Measurements from ENCODE around the gene JSRP1.

The JSRP1 gene

DNA sequence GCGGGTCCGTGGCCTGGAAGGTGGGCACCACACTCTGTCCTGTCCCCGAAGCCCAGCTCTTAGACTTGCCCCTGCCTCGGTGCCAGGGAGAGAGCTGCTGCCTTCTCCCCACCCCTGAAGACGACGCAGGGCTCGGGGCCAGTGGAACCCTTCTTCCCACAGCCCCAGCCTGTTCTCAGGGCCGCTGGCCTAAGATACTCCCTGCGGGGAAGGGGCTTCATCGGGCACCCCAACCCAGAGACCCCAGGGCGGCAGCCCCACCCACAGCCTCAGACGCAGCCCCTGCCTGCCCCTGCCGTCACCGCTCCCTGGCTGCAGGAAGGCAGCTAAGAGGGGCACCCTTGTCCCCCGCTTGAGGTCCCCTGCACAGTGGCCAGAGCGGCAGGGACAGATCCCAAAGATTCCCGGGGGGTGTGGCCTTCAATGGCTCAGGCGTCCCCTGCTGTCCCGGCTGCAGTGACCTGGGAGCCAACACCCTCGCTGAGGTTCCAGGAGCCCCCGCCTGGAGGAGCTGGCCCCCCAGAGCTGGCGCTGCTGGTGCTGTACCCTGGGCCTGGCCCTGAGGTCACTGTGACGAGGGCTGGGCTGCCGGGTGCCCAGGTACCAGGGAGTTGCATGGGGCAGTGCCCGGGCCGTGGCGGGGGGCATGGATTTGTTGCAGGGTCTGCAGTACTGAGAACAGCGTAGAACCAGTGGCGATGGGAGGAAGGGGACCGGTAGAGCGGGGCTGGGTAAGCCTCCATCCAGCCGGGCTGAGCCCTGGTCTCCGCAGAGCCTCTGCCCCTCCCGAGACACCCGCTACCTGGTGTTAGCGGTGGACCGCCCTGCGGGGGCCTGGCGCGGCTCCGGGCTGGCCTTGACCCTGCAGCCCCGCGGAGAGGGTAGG is 6.1 kb downstream of the JSRP1 start:
- no peak overlapping the region for H3K4me3 Mint-ChIP-seq

DNA sequence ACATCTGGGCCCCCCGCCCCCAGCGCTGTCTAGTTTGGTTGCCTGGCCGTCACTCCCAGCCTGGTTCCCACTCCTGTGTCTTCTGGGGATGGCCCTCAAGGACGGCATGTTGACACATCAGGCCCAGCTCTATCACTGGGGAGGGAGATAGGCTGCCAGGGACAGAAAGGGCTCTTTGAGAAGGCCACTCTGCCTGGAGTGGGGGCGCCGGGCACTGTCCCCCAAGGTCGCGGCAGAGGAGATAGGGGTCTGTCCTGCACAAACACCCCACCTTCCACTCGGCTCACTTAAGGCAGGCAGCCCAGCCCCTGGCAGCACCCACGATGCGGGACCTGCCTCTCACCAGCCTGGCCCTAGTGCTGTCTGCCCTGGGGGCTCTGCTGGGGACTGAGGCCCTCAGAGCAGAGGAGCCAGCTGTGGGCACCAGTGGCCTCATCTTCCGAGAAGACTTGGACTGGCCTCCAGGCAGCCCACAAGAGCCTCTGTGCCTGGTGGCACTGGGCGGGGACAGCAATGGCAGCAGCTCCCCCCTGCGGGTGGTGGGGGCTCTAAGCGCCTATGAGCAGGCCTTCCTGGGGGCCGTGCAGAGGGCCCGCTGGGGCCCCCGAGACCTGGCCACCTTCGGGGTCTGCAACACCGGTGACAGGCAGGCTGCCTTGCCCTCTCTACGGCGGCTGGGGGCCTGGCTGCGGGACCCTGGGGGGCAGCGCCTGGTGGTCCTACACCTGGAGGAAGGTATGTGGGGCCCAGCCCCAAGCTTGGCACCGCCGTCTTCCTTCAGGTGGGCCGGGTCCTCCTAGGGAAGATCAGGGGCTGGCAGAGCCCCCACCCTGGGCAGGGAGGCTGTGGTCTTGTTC is 7.0 kb downstream of the JSRP1 start, which contains the start of gene AMH:
Gene AMH, plus strand, starts transcription at position 314 of the 857 bp plus-strand sequence. Its CDS starts 10 bp downstream, at position 324.
- peaks cover 16% of the 10 kb centered on the region for H3K36me3 Mint-ChIP-seq
- H3K9me3 Mint-ChIP-seq = no peaks in the 10 kb centered on the region
- no peak within 1 kb of the TSS for H3K27ac Mint-ChIP-seq
- H3K4me3 Mint-ChIP-seq = no peak within 1 kb of the TSS
- CTCF ChIA-PET = interaction anchor here (1.8 kb wide), 1 partner anchor 25 kb away, joined by 5 read pairs; no protein-coding TSS in a partner anchor
- peaks cover 16% of the 10 kb centered on the region for H3K4me1 Mint-ChIP-seq
- peaks cover 47% of the 10 kb centered on the region for H3K27me3 Mint-ChIP-seq
- no peak for DNase-seq

More for the DNA sequence above, 6.1 kb downstream of the JSRP1 start:
- no peaks in the 10 kb centered on the region for H3K9me3 Mint-ChIP-seq
- no peak for DNase-seq
- CTCF ChIA-PET = interaction anchor here (1.8 kb wide), 1 partner anchor 24 kb away, joined by 5 read pairs; no protein-coding TSS in a partner anchor
- peaks cover 9% of the 10 kb centered on the region for H3K36me3 Mint-ChIP-seq
- peaks cover 18% of the 10 kb centered on the region for H3K4me1 Mint-ChIP-seq
- H3K27me3 Mint-ChIP-seq = peaks cover 53% of the 10 kb centered on the region
- no peak overlapping the region for H3K27ac Mint-ChIP-seq

DNA sequence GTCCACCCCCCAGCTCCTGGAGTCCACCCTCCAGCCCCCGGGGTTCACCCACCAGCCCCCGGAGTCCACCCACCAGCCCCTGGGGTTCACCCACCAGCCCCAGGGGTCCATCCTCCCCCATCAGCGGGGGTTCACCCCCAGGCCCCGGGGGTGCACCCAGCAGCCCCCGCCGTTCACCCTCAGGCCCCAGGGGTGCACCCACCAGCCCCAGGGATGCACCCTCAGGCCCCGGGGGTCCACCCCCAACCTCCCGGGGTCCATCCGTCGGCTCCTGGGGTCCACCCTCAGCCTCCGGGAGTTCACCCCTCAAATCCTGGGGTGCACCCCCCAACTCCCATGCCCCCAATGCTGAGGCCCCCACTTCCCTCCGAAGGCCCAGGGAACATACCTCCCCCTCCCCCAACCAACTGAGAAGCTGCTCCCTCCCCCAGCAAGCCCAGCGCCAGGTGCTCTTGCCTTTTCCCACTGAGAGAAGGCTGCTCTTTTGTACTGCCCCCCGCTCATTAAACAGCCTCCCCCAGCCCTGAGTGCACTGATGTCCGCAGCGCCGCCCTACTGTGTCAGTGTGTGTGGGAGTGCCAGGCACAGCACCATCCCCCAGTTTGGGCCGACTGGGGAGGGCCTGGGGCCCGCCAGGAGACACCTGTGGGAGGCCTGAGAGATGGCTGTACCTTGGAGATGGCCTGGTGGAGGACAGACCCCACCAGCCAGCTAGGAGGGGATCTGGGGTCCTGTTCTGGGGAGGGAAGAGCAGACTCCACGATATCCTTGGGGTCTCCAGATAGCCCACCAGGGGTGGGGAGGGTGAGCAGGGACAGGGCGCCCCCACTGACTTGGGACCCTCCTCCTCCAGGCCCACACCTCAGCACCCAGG is 7.8 kb downstream of the JSRP1 start:
- H3K4me3 Mint-ChIP-seq = no peak overlapping the region
- CTCF ChIA-PET = interaction anchor here (1.8 kb wide), 1 partner anchor 26 kb away, joined by 5 read pairs; no protein-coding TSS in a partner anchor
- H3K27ac Mint-ChIP-seq = no peak overlapping the region
- H3K36me3 Mint-ChIP-seq = peaks cover 19% of the 10 kb centered on the region
- peaks cover 38% of the 10 kb centered on the region for H3K27me3 Mint-ChIP-seq
- no peaks in the 10 kb centered on the region for H3K9me3 Mint-ChIP-seq
- H3K4me1 Mint-ChIP-seq = peaks cover 11% of the 10 kb centered on the region
- DNase-seq = no peak

DNA sequence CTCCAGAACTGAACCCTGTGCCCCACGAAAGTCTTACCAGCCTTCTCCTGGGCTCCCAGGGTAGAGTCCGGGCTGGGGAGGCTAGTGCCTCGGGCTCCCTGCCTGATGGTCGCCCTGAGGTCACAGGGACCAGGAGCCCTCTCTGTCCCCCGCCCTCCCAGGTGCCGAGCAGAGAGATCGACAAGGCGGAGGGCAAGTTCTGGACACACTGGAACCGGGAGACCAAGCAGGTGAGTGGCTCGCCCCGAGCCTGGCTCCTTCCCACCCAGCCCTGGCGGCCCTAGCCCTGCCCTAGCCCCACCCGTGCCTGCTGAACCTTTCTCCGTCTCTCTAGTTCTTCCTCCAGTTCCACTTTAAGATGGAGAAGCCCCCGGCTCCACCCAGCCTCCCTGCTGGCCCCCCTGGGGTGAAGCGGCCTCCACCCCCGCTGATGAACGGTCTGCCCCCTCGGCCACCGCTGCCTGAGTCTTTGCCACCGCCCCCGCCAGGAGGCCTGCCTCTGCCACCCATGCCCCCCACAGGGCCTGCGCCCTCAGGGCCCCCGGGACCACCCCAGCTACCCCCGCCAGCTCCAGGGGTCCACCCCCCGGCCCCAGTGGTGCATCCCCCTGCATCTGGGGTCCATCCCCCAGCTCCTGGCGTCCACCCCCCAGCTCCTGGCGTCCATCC is 8.7 kb downstream of the JSRP1 start:
- Mint-ChIP-seq H3K27ac (no peak overlapping the region), H3K4me1 (peaks cover 10% of the 10 kb centered on the region), H3K36me3 (peaks cover 22% of the 10 kb centered on the region), H3K9me3 (no peaks in the 10 kb centered on the region), H3K4me3 (no peak overlapping the region), H3K27me3 (peaks cover 30% of the 10 kb centered on the region)
- DNase-seq = no peak
- CTCF ChIA-PET = no interaction called here

DNA sequence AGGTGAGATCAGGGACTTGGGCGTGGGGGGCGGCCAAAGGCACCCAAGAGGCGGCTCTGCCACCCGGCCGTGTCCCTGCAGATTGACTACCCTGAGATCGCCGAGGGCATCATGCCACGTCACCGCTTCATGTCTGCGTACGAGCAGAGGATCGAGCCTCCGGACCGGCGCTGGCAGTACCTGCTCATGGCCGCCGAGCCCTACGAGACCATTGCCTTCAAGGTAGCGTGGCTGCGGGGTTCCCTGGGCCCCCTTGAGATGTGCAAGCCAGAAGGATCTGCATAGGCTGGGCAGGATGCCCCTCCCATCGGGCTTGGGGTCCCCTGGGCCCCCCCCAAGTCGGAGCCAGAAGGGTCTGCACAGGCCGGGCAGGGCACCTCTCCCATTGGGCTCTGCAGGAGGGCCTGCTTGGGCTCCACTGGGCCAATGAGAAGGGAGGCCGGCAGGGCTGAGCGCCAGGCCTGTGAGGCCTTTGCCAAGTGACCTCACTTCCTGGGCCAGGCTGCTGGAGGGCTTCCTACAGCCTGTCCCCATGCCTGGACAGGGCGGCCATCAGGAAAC is 9.3 kb downstream of the JSRP1 start:
- H3K4me1 Mint-ChIP-seq = peaks cover 10% of the 10 kb centered on the region
- peaks cover 23% of the 10 kb centered on the region for H3K27me3 Mint-ChIP-seq
- no peak overlapping the region for H3K4me3 Mint-ChIP-seq
- CTCF ChIA-PET = no interaction called here
- no peaks in the 10 kb centered on the region for H3K9me3 Mint-ChIP-seq
- DNase-seq = no peak
- peaks cover 26% of the 10 kb centered on the region for H3K36me3 Mint-ChIP-seq
- no peak overlapping the region for H3K27ac Mint-ChIP-seq

DNA sequence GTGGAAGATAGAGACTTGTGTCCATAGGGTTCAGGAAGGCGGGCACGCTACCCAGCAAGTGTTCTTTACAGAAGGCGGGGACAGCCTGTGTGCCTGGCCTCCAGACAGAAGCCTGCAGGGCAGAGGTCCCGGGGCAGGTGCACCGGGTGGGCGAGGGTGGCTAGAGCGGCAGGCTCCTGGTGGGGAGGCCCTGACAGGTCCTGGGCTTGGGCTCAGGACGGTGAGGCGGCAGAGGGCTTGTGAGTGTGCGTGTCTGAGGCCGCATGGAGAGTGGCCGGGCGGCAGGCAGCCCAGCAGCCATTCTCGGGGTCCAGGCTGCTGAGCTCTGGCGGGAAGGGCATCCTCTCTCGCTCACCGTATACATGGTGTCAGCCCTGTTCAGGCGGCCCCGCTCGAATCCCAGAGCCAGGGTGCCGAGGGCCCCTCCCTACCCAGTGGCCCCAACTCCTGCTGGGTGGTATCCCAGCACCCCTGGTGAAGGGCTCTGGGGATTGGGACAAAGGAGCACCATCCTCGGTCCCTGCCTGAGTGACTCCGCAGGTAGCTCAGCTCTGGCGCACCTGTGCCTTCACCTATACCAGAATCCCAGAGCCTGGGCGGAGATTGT is 10.1 kb downstream of the JSRP1 start:
- Mint-ChIP-seq H3K4me1 (peaks cover 16% of the 10 kb centered on the region), H3K27me3 (peaks cover 17% of the 10 kb centered on the region), H3K9me3 (no peaks in the 10 kb centered on the region), H3K4me3 (no peak overlapping the region), H3K27ac (no peak overlapping the region), H3K36me3 (peaks cover 30% of the 10 kb centered on the region)
- CTCF ChIA-PET = interaction anchor here (1.2 kb wide), 1 partner anchor 8 kb away, joined by 3 read pairs; no protein-coding TSS in a partner anchor
- no peak for DNase-seq

DNA sequence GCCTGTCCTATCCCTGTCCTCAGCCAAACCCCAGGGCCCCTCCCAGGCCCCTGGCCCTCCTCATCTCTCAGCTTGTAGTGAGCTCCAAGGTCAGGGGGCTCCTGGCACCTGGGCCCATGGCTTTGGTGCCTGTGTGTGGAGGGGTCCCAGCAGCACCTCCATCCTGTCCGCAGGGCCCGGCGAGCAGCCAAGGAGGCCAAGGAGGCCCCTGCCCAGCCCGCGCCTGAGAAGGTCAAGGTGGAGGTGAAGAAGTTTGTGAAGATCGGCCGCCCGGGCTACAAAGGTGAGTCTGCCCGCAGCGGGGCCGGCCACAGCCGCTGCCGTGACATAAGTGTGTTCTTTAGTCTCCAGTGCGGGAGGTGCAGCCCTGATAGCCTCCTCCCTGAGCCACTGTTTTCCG is 10.9 kb downstream of the JSRP1 start:
- Mint-ChIP-seq H3K9me3 (no peaks in the 10 kb centered on the region), H3K4me1 (peaks cover 24% of the 10 kb centered on the region), H3K36me3 (peaks cover 37% of the 10 kb centered on the region), H3K27ac (no peak overlapping the region), H3K4me3 (no peak overlapping the region), H3K27me3 (peaks cover 12% of the 10 kb centered on the region)
- CTCF ChIA-PET = interaction anchor here (1.2 kb wide), 1 partner anchor 9 kb away, joined by 3 read pairs; no protein-coding TSS in a partner anchor
- DNase-seq = no peak

DNA sequence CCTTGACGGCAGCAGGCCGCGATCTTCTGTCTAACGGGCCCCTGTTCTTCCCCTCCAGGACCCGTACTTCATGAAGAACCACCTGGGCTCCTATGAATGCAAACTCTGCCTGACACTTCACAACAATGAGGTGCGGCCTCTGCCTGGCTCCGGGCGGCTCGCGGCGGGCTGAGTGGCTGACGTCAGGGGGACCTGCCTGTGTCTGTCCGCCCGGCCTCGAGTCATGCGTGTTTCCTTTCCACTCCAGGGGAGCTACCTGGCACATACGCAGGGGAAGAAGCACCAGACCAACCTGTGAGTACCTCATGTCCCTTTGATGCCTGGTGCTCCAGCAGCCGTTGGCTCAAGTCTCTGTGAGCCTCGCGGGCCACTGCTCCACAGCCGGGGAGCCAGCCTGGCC is 11.7 kb downstream of the JSRP1 start:
- no peak overlapping the region for H3K27ac Mint-ChIP-seq
- no peaks in the 10 kb centered on the region for H3K9me3 Mint-ChIP-seq
- H3K4me1 Mint-ChIP-seq = peaks cover 31% of the 10 kb centered on the region
- H3K27me3 Mint-ChIP-seq = peaks cover 4% of the 10 kb centered on the region
- CTCF ChIA-PET = no interaction called here
- peaks cover 41% of the 10 kb centered on the region for H3K36me3 Mint-ChIP-seq
- no peak overlapping the region for H3K4me3 Mint-ChIP-seq
- DNase-seq = no peak

DNA sequence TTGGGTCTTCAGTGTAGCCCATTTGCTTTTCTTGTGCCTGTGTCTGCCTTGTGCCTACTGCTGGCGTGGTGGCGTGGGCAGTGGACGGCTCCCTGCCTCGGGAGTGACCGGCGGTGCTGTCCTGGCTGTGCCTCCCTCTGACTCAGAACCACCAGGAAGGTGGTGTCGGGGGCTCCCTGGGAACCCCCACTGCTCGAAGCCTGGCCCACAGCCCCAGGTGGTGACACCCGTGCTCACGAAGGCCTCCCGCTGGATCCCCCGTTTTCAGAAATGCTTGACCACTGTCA is 12.1 kb downstream of the JSRP1 start:
- H3K4me1 Mint-ChIP-seq = peaks cover 35% of the 10 kb centered on the region
- no peak overlapping the region for H3K27ac Mint-ChIP-seq
- DNase-seq = no peak
- H3K36me3 Mint-ChIP-seq = peaks cover 44% of the 10 kb centered on the region
- H3K27me3 Mint-ChIP-seq = peaks cover under 1% of the 10 kb centered on the region
- CTCF ChIA-PET = no interaction called here
- H3K4me3 Mint-ChIP-seq = no peak overlapping the region
- no peaks in the 10 kb centered on the region for H3K9me3 Mint-ChIP-seq

DNA sequence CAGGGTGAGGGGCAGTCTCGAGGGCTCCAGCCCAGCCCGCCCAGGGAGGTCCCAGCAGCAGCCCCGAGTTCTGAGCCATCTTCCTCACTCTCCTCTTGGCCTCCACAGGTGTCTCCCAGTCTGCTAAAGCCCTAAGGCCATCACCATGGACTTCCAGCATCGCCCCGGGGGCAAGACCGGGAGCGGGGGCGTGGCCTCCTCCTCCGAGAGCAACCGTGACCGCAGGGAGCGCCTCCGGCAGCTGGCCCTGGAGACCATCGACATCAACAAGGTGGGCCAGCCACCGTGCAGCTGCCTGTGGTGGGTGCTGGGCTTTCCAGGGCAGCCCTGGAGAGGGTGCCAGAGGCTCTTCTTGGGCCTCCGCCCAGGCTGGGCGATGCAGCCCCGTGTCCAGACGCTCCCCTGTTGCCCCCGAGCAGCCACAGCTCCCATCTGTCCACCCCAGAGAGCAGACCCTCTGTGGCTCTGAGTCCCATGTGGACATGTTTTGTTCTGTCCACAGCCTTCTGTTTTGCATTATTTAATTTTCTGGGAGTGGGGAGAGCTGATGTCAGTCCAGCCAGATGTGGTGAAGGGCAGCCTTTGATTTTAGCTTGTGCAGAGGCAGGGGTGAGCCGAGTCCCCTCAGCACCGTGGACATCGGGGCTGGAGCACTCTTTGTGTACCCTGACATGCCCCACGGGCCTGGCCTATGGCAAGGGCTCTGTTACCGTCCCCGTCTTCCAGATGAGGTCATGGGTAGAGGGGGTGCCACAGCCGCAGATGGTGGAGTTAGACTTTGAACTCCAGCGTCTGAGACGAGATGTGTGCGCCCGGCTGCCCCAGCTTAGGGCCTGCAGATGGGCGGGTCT is 12.7 kb downstream of the JSRP1 start:
- Mint-ChIP-seq H3K9me3 (no peaks in the 10 kb centered on the region), H3K36me3 (peaks cover 49% of the 10 kb centered on the region), H3K4me1 (peaks cover 40% of the 10 kb centered on the region), H3K4me3 (no peak overlapping the region), H3K27ac (no peak overlapping the region), H3K27me3 (no peaks in the 10 kb centered on the region)
- no peak for DNase-seq
- CTCF ChIA-PET = no interaction called here

DNA sequence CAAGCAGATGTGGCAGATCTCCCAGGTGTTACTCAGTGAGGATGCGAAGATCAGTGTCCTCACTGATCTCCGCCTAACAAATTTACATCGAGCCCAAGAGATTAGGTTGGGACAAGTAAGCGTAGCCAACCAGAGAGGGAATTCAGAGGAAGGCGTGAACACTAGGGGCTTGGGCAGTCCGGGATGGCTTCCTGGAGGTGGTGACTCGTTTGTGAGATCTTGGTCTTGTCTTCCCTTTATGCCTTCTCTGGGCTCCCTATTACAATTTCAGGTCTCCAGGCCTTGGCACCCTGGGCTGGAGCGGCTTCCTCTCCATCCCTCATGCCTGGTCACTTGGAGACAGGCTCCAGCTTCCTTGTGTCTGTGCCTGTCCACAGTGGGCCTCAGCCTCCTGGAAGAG is 13.4 kb downstream of the JSRP1 start:
- peaks cover 53% of the 10 kb centered on the region for H3K36me3 Mint-ChIP-seq
- H3K27ac Mint-ChIP-seq = no peak overlapping the region
- H3K27me3 Mint-ChIP-seq = no peaks in the 10 kb centered on the region
- H3K9me3 Mint-ChIP-seq = no peaks in the 10 kb centered on the region
- no peak for DNase-seq
- H3K4me3 Mint-ChIP-seq = no peak overlapping the region
- CTCF ChIA-PET = no interaction called here
- peaks cover 47% of the 10 kb centered on the region for H3K4me1 Mint-ChIP-seq

DNA sequence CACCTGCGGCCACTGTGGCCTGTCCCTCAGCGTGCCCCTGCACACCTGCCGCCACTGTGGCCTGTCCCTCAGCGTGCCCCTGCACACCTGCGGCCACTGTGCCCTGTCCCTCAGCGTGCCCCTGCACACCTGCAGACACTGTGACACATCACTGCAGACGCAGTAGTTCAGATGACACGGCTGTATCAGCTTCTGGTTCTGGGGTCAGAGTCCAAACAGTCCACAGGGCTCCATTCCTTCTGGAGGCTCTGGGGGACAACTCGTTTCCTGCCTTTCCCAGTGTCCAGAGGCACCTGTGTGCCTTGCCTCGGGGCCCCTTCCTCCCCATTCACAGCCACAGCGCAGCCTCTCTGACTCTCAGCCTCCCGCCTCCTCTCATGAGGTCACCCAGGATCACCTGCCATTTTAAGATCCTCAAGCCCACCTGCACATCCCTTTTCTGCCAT is 14.1 kb downstream of the JSRP1 start:
- Mint-ChIP-seq H3K36me3 (peaks cover 57% of the 10 kb centered on the region), H3K27ac (no peak overlapping the region), H3K4me1 (peaks cover 53% of the 10 kb centered on the region), H3K27me3 (no peaks in the 10 kb centered on the region), H3K9me3 (no peaks in the 10 kb centered on the region), H3K4me3 (no peak overlapping the region)
- CTCF ChIA-PET = no interaction called here
- no peak for DNase-seq

All from activated naive CD4-positive, alpha-beta T cell treated with anti-CD3 and anti-CD28 coated beads, Interleukin-2, amount 10 ng/mL, durations not matched to agents 7 days and 5 days (primary cell).